C4-2B (cell line): ENCODE measurements around the gene PTPRN2.

Experiments used
- CTCF ChIP-seq: fragments of 450-650 bp; conservative IDR thresholded peaks from 2 replicates; pipeline ENCODE4 v1.5.1; 2017; ENCODE audit warnings: mild to moderate bottlenecking
- ZFX ChIP-seq: fragments of 450-650 bp; IDR thresholded peaks from 2 replicates; pipeline ENCODE4 v1.6.1; 2017

GRCh38 chr7:158354861-158355260 lies 232.8 kb downstream of the PTPRN2 start:
- TF ChIP-seq CTCF, result no peak
- TF ChIP-seq ZFX, result no peak
